ENCODE data around the gene OR10A5.
"Not testable (repeated sequence)": the region's sequence is repeated elsewhere in the genome, so short reads cannot be mapped to it uniquely, and the experiment has no call there.

The OR10A5 gene, protein sequence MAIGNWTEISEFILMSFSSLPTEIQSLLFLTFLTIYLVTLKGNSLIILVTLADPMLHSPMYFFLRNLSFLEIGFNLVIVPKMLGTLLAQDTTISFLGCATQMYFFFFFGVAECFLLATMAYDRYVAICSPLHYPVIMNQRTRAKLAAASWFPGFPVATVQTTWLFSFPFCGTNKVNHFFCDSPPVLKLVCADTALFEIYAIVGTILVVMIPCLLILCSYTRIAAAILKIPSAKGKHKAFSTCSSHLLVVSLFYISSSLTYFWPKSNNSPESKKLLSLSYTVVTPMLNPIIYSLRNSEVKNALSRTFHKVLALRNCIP

DNA sequence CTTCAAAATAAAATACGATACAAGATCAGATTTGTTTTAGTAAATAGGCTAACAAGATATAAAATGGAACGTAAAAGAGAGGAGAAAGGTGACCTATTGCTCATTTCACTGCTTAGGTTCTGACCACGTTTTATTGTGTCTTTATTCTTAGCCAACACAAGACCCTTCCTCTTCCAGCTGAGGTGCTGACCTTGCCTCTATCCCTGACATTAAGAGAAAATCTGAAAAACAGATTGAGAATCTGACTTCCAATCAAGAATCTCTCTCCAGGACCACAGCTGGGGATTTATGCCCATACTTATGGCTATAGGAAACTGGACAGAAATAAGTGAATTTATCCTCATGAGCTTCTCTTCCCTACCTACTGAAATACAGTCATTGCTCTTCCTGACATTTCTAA, at the start of gene OR10A5:
TSS of gene OR10A5 (plus strand) at position 301 of the 400 bp plus-strand sequence. CDS start at position 301, 0 bp downstream.
- H2AFZ ChIP-seq (ENCODE audit: low read length) = no peak within 1 kb of the TSS
- TF ChIP-seq CTCF (IDR thresholded peaks at IDR 0.05; ENCODE audit: low read length) (no peak), EZH2 (IDR thresholded peaks at IDR 0.05; ENCODE audit: borderline replicate concordance, low read length) (no peak)
- no peak within 1 kb of the TSS for H3K4me3 ChIP-seq (ENCODE audit: low read depth, low read length, poor library complexity, severe bottlenecking)
- no peak within 1 kb of the TSS for H3K4me2 ChIP-seq (ENCODE audit: low read length)
- no peaks in the 10 kb centered on the region for H3K9me2 ChIP-seq (ENCODE audit: low read depth, low read length)
- H3K9ac ChIP-seq (ENCODE audit: low read length) = no peak within 1 kb of the TSS
- H4K20me1 ChIP-seq (ENCODE audit: insufficient read depth, low read length) = no peaks in the 10 kb centered on the region
- no peaks in the 10 kb centered on the region for H3K79me2 ChIP-seq (ENCODE audit: insufficient read depth, low read length)
- H3K36me3 ChIP-seq (ENCODE audit: insufficient read depth, low read length) = no peaks in the 10 kb centered on the region
- H3K27me3 ChIP-seq (ENCODE audit: insufficient read depth, low read length) = no peaks in the 10 kb centered on the region
- H3K9me3 ChIP-seq (ENCODE audit: low read length) = no peaks in the 10 kb centered on the region
- H3K27ac ChIP-seq (ENCODE audit: low read depth, low read length, poor library complexity, severe bottlenecking) = no peak within 1 kb of the TSS
- no peaks in the 10 kb centered on the region for H3F3A ChIP-seq (ENCODE audit: insufficient read depth, low read length)
- no peaks in the 10 kb centered on the region for H3K4me1 ChIP-seq (ENCODE audit: insufficient read depth, low read length, severe bottlenecking)

DNA sequence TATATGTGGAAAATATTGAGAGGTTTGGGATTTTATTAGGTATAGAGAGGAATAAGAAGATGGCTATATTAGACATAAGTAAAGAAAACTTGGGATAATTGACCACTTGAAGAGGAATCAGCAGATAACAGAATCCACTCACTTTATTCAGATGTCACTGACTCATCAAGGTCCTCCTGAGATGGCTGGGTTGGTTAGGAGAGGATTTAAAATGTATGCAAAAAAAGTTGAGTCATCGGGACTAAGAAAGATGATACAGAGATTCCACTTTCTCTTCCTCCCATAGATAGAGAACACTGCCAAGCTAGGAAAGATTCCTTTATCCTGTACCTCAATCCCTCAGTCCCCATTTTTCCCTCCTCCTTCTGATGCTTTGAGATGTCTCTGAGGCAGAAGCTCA, 46.1 kb upstream of the OR10A5 start, which contains the start of gene OR6A2:
TSS of gene OR6A2 (minus strand) at position 288 of the 400 bp plus-strand sequence. CDS start 3,981 bp downstream, outside the sequence.
- Histone ChIP-seq H3K36me3 (ENCODE audit: insufficient read depth, low read length) (no peaks in the 10 kb centered on the region), H3F3A (ENCODE audit: insufficient read depth, low read length) (no peaks in the 10 kb centered on the region), H3K4me3 (ENCODE audit: low read depth, low read length, poor library complexity, severe bottlenecking) (no peak within 1 kb of the TSS), H3K4me1 (ENCODE audit: insufficient read depth, low read length, severe bottlenecking) (no peaks in the 10 kb centered on the region), H3K9me3 (ENCODE audit: low read length) (no peaks in the 10 kb centered on the region), H3K4me2 (ENCODE audit: low read length) (no peak within 1 kb of the TSS), H3K79me2 (ENCODE audit: insufficient read depth, low read length) (no peaks in the 10 kb centered on the region), H3K9me2 (ENCODE audit: low read depth, low read length) (no peaks in the 10 kb centered on the region), H3K27ac (ENCODE audit: low read depth, low read length, poor library complexity, severe bottlenecking) (no peak within 1 kb of the TSS), H4K20me1 (ENCODE audit: insufficient read depth, low read length) (no peaks in the 10 kb centered on the region), H2AFZ (ENCODE audit: low read length) (no peak within 1 kb of the TSS), H3K27me3 (ENCODE audit: insufficient read depth, low read length) (no peaks in the 10 kb centered on the region), H3K9ac (ENCODE audit: low read length) (no peak within 1 kb of the TSS)
- no peak for TF ChIP-seq CTCF (IDR thresholded peaks at IDR 0.05; ENCODE audit: low read length)
- TF ChIP-seq EZH2 (IDR thresholded peaks at IDR 0.05; ENCODE audit: borderline replicate concordance, low read length) = no peak

- not testable (repeated sequence) for H3K9me3 ChIP-seq (ENCODE audit: low read length); H3K9me2 ChIP-seq (ENCODE audit: low read depth, low read length); H3K4me1 ChIP-seq (ENCODE audit: insufficient read depth, low read length, severe bottlenecking); H3K4me2 ChIP-seq (ENCODE audit: low read length); H3K36me3 ChIP-seq (ENCODE audit: insufficient read depth, low read length); H3K9ac ChIP-seq (ENCODE audit: low read length); H3K27ac ChIP-seq (ENCODE audit: low read depth, low read length, poor library complexity, severe bottlenecking); H4K20me1 ChIP-seq (ENCODE audit: insufficient read depth, low read length); H3F3A ChIP-seq (ENCODE audit: insufficient read depth, low read length); H3K4me3 ChIP-seq (ENCODE audit: low read depth, low read length, poor library complexity, severe bottlenecking); H3K27me3 ChIP-seq (ENCODE audit: insufficient read depth, low read length); H3K79me2 ChIP-seq (ENCODE audit: insufficient read depth, low read length); H2AFZ ChIP-seq (ENCODE audit: low read length)
These were observed 44.4 kb upstream of the OR10A5 start for GRCh38 chr11:6801075-6801474.
